ENCODE results near the gene MTR. TPM values are rescaled to one million over a fixed set of nuclear protein-coding genes. Genes with fewer than 3 reads are reported as not detected.
A peak's percentile ranks its signal among the peaks of the same experiment; 100 is the strongest.

The MTR gene
- total RNA-seq, 6 donors from 2014 or later = 21.0 to 44.0 (median 29.3) TPM

- TF ChIP-seq EP300 (IDR thresholded peaks at IDR 0.05) (no peak), CTCF (IDR thresholded peaks at IDR 0.05) (no peak), POLR2A (IDR thresholded peaks at IDR 0.05) (no peak), POLR2AphosphoS5 (IDR thresholded peaks at IDR 0.05) (no peak)
- H3K36me3 ChIP-seq = peaks cover 28 to 92% (median 71%) of the 10 kb centered on the region in 4 donors
- no peaks in the 10 kb centered on the region for H3K4me1 ChIP-seq
Measured at GRCh38 chr1:236893626-236894545, 98.8 kb downstream of the MTR start.

GRCh38 chr1:236895665-236896387 lies 100.7 kb downstream of the MTR start:
- no peak for TF ChIP-seq EP300 (IDR thresholded peaks at IDR 0.05)
- no peak for TF ChIP-seq POLR2A (IDR thresholded peaks at IDR 0.05)
- TF ChIP-seq POLR2AphosphoS5 (IDR thresholded peaks at IDR 0.05) = no peak
- TF ChIP-seq CTCF (IDR thresholded peaks at IDR 0.05) = no peak
- no peaks in the 10 kb centered on the region for H3K4me1 ChIP-seq
- no peak overlapping the region for H3K4me3 ChIP-seq
- ATAC-seq (ENCODE audit: low FRiP score in 2 of 2) = no peak
- no peaks in the 10 kb centered on the region for H3K9me3 ChIP-seq
- H3K27me3 ChIP-seq = no peaks in the 10 kb centered on the region
- no peak for DNase-seq
- H3K27ac ChIP-seq = no peak overlapping the region
- peaks cover 28 to 82% (median 62%) of the 10 kb centered on the region in 4 donors for H3K36me3 ChIP-seq
- whole genome bisulfite sequencing, 2 donors = 90 to 94% methylated on average over 7 to 8 of the region's 8 CpGs

More at GRCh38 chr1:236893626-236894545, 98.8 kb downstream of the MTR start:
- ATAC-seq (ENCODE audit: low FRiP score in 2 of 2) = no peak
- Histone ChIP-seq H3K4me3 (no peak overlapping the region), H3K27me3 (no peaks in the 10 kb centered on the region), H3K9me3 (no peaks in the 10 kb centered on the region), H3K27ac (no peak overlapping the region)
- WGBS, 2 donors = 91 to 96% methylated on average over 18 to 19 of the region's 19 CpGs
- no peak for DNase-seq

- Histone ChIP-seq H3K9me3 (peaks cover 0 to 6% (median 0%) of the 10 kb centered on the region in 4 donors), H3K36me3 (peaks cover 19 to 79% (median 56%) of the 10 kb centered on the region in 4 donors), H3K27me3 (no peaks in the 10 kb centered on the region), H3K27ac (no peak overlapping the region), H3K4me3 (no peak overlapping the region), H3K4me1 (no peaks in the 10 kb centered on the region)
- ATAC-seq (ENCODE audit: low FRiP score in 2 of 2) (no peak), DNase-seq (no peak)
- WGBS, 2 donors = 84 to 88% methylated on average over 2 of the region's 2 CpGs
- TF ChIP-seq CTCF (IDR thresholded peaks at IDR 0.05) (no peak), POLR2A (IDR thresholded peaks at IDR 0.05) (no peak), POLR2AphosphoS5 (IDR thresholded peaks at IDR 0.05) (no peak), EP300 (IDR thresholded peaks at IDR 0.05) (no peak)
Measured at GRCh38 chr1:236896716-236897115, 101.6 kb downstream of the MTR start.

GRCh38 chr1:236904892-236905741 lies 110.0 kb downstream of the MTR start:
- Histone ChIP-seq H3K4me1 (no peaks in the 10 kb centered on the region), H3K27me3 (no peaks in the 10 kb centered on the region), H3K27ac (no peak overlapping the region), H3K4me3 (no peak overlapping the region), H3K36me3 (peaks cover 0 to 6% (median 2%) of the 10 kb centered on the region in 4 donors), H3K9me3 (peaks cover 0 to 6% (median 0%) of the 10 kb centered on the region in 4 donors)
- DNase-seq (no peak), ATAC-seq (ENCODE audit: low FRiP score in 2 of 2) (peak in 1 of 2 donors; percentile 72)
- 81 to 89% methylated on average over 5 of the region's 5 CpGs for WGBS, 2 donors
- TF ChIP-seq POLR2AphosphoS5 (IDR thresholded peaks at IDR 0.05) (peak in 1 of 2 donors; percentile 28), EP300 (IDR thresholded peaks at IDR 0.05) (no peak)
